ENCODE measurements around the gene TRIM52.
A peak's percentile ranks its signal among the peaks of the same experiment; 100 is the strongest.

DNA sequence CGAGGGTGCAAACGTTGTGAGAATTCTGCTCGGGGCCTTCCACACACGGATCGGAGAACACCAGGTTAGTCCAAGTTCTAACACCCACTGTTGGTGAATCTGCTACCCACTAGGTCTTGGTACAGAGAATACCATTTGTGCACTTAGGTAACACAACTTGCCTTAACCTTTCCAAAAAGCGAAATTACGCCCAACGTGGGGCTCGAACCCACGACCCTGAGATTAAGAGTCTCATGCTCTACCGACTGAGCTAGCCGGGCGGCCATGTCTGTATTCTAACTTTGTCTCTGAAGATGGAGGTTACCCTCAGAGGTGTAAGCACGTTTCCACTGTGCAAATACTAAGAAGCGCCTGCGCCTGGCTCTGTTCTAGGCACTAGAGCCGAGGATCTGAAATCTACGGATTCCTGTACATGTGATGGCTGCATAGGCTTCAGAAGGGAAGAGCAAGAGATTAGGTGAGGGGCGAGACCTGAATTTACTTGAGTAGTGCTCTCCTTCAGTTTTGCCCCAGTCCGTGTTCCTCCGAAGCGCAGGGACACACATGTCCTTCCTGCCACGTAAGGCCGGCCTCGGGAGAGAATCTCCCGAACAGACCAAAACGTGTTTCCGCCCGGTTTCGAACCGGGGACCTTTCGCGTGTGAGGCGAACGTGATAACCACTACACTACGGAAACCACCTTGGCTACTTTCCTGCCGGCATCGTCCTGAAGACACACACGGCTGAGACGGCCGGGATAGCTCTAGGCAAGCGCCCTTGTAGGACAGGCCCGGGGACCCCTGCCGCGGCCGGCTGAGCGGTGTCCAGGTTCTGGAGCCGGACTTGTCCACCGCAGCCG, 38.9 kb downstream of the TRIM52 start:
- TF ChIP-seq CTCF (IDR thresholded peaks at IDR 0.05; ENCODE audit: poor library complexity, severe bottlenecking) (no peak), EP300 (conservative IDR thresholded peaks at IDR 0.05; ENCODE audit: poor library complexity, severe bottlenecking) (peak; percentile 15), POLR2AphosphoS5 (IDR thresholded peaks at IDR 0.05) (no peak), EZH2 (IDR thresholded peaks at IDR 0.05; ENCODE audit: borderline replicate concordance, insufficient read depth, low read length, poor library complexity, severe bottlenecking) (no peak)
